Dermis microvascular lymphatic vessel endothelial cell (primary cell): ENCODE measurements around the gene ACTL10. TPM values are rescaled to one million over a fixed set of nuclear protein-coding genes. Genes with fewer than 3 reads are reported as not detected.

Experiments used
- DNase-seq, 2 donors: peaks; one replicate each; pipeline versions ENCODE4 v3.0.0 to v3.0.0-alpha.2; 2010; ENCODE audit warnings: low read depth in 2 of 2
- total RNA-seq: library from RNA; depleted of rRNA; stranded (reverse); fragments of >200 nt; gene quantifications from 2 replicates; pipeline ENCODE4 v1.2.1, GENCODE V29; 2014

ACTL10 gene
- total RNA-seq, 1 donor from 2014 or later, result 1.0 TPM

GRCh38 chr20:33648396-33649004 lies 18.2 kb upstream of the ACTL10 start:
- DNase-seq, result no peak

GRCh38 chr20:33649201-33649681 lies 17.5 kb upstream of the ACTL10 start:
- DNase-seq, result no peak

GRCh38 chr20:33650111-33650752 lies 16.5 kb upstream of the ACTL10 start:
- DNase-seq, result no peak

DNA sequence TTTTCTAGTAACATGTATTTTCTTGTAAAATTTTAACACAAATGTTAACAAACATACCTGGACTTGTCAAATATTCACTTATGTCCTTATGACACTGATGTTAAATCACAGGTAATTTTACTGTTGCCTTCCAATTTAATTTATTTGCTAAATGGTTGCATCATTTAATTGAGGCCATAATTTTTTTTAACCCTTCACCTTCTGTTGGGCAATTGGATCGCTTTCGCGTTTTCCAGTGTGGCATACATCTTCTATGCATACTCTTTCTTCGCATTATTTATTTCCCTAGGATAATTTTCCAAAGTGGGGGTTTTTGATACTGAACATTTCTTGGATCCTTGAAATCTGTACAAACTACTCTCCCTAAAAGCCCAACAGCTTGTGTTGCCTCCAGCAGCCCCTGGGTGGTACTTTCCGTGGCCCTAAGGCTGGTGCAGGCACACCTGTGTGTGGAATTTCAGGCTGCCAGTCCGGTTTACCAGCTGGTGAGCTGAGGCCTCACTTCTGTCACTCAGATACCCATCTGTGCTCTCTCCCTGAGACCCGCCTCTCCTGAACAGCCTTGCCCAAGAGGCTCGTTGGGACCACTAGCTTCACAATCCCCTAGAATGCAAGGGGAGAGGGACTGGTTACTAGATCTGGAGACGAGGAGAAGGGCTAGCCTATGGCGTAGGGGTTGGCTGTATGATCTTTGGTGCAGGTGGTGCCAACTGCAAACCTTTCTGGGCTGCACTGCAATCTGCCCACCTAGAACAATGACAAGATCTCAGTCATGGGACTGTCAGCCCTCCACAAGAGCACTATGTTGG lies 15.8 kb upstream of the ACTL10 start:
- no peak for DNase-seq

DNA sequence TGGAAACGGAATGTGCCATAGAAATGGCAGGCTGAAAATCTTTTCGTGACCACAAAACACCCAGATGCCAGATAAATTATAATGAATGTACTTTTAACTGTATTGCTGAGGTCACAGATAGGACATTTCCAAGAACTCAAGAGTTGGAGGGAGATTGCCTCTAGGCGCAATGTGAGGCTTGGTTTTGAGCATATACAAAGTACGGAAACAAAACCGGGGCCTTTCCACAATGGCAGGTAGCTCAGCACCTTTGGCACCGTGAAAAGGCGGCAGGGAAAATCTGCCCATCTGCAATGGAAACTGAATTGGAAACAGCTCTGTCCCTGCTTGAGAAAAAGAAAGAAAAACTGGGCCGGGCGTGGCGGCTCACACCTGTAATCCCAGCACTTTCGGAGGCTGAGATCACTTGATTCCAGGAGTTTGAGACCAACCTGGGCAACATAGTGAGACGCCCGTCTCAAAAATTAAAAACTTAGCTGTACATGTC lies 15.1 kb upstream of the ACTL10 start:
- DNase-seq, result no peak

DNA sequence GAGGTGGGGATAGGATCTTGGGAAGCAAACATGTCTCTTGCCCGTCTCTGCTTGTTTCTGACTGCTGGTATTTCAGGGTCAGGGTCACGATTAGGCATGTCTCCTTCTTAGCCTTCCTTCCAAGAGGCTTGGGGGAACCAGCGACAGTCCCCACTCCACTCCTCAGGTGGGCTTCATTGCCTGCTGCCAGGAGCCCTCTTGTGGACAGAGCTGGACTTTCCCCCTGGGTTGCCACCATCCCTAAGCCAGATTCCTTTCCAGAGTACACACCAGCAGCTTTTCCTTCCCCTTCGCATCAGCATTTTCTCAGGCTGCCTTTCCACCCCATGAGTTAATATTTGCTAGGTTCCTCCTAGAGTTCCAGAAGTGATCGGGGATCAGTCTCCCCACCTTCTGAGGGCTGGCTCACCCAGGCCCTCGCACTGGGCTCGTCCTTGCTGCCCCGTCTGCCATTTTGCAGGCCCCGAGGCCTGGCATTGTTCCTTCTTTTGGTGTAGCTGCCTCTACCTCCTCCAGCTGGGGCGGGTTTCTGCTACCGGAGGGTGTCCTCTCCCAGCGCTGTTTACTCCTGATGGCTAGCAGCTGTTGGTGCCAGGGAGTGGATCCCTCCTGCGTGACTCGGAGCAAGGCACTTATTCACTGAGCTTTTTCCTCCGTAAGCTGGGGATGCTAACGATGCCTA lies 13.4 kb upstream of the ACTL10 start:
- peak; percentile 42 to 63 for DNase-seq

DNA sequence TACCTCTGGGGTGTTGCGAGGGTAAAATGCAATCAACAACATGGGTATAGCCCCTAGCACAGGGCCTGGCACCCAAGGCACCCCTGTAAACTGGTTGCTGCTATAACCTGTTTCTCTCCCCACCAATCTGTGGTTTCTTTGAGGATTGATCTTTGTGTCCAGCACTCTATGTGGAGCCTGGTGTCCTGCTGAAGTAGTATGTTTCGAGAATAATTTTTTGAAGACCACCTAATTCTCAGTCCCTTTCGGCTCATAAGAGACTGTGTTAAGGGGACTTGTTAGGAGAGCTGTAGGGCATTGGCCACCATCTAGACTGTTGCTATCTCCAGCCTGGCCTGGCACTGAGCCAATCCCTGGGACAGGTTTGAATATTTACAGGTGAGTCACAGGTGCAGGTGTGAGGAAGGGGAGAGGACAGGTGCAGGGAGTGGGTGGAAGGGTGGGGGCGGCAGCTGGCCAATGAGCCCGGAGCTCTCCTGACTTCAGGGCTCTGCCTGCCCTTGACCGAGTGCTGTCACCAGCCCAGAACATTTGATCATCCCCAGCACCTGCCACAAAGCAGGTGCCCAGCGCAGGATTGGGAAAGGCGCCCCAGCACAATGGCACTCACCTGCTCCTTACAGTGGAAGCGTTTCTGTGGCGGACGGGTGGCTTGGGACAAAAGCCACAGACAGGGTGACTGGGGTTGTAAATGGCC lies 12.7 kb upstream of the ACTL10 start:
- DNase-seq, result no peak

- DNase-seq, result no peak
Observed at GRCh38 chr20:33654680-33655161, 12.0 kb upstream of the ACTL10 start.

- DNase-seq, result no peak
Observed at GRCh38 chr20:33655164-33655563, 11.6 kb upstream of the ACTL10 start.

DNA sequence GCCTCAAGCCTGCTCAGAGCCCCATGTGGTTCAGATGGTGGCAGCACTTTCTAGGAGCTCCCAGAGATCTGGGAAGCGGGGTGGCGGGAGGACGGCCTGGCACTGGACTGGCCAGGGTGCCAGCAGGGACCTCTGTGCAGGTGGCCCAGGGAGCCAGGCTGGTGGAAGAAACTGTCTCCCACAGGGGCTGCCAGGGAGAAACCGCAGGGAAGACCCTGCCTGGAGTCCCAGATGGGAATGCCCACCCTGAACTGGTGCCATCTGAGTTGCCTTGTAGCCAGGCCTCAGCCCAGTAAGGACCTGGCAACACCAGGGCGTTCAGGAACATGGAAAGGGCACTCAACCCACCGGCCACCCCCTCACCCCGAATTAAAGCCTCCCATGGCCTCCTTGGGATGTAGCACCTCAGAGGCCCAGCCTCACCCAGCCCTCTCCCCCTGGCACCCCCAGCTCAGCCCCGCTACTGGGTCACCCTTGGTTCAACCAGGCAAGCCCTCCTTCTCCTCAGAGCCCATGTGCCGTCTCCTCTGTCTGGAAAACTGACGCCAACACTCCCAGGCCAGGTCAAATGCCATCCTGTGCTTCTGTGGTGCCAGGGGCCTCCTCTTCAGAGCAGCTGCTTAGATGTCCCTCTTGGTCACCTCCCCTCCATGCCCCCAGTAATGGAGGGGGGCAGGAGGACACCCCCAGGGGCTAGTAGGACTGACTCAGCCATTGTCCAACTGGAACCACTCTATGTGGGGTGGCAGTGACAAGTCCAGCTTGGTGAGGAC lies 10.5 kb upstream of the ACTL10 start:
- DNase-seq, result no peak

DNA sequence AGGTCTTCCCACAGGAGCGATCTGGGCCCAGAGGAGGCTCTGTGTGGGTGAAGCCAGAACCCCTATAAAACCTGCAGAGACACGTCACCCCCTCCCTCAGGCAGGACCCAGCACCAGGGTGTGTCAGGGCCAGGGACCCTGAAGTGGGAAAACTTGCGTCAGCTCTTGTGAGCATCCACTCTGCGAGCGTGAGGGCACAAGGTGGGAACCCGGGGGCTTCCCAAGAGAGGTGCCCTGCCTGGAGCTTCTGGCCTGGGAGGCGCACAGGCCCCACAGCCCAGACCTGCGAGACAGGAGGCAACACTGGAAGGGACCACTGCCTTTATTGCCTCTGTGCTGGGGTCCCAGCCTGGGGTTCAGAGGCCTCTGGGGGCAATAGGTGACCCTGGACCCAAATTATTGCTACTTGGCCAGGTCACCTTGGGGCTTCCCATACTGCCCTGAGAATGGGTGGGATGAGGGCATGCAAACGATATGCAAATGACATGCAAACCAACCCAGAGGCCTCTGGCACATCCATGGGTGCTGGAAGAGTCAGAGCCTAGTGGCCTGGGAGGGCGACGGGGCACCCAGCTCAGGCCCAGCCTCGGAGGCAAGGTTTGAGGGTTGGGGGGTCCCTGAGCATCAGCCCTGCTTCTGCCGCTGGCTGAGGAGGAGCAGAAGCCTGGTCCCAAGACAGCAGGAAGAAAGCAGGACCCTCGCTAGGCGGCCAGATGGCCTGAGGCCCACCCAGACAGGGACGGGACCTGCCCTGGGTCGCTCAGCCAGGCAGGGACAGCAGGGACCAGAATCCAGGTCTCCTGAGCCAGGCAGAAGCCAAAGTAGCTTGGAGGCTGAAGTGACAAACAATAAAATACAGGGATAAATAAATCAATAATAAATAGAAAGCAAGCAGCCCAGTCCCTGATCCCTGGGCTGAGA lies 9.7 kb upstream of the ACTL10 start:
- DNase-seq, result no peak

GRCh38 chr20:33657704-33658095 lies 9.0 kb upstream of the ACTL10 start:
- no peak for DNase-seq

- no peak for DNase-seq
Observed at GRCh38 chr20:33658510-33658909, 8.2 kb upstream of the ACTL10 start.

- DNase-seq, result no peak
Observed at GRCh38 chr20:33658929-33659328, 7.8 kb upstream of the ACTL10 start.

DNA sequence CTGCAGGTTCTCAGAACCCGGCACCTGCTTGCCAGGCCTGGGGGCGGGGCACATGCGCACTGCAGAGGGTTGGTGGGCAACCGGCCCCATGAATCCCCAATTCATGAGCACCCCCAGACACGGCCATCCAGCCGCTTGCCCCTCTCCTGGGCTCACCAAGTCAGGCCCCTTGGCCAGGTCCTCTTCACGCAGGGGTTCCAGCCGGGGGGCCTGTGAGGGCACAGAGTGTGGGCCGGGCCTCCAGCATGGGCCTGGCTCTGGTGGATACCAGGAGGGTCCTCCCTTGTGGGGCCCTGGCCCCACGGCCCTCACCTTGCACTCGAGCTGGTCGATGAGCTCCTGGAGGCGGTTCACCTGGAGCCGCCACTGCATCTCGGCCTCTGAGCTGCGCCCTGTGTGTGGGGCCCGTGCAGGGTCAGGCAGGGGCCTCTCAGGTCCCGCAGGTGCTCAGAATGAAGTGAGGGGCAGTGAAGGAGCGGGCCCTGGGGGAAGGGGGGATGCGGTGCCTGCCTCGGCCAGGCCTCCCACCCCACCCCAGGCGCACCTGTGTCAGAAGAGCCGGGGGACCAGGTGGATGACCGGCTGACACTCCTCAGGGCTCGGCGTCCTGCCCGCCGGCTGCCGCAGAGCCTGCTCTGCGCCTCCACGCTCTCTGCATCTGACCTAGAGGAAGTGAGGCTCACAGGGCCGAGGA lies 7.3 kb upstream of the ACTL10 start:
- no peak for DNase-seq

- DNase-seq, result no peak
Observed at GRCh38 chr20:33660035-33660684, 6.6 kb upstream of the ACTL10 start.

GRCh38 chr20:33660685-33661058 lies 6.1 kb upstream of the ACTL10 start:
- DNase-seq, result no peak

DNA sequence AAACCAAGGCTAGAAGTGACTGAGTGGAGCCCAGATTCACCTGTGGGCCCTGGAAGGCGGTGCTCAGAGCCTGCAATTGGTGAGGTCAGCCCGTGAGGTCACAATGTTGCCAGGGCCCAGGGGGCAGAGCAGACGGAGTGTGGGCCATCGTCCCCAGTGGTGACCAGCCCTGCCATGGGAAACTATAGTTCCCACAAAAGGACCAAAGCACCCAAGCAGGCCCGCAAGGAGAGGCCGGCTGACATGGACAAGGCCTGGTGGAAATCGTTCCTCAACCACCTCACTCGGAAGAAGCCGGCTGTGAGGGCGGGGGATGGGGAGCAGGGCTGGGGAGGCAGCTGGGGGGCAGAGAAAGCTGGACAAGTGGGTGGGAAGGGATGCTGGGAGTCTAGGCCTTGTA lies 4.6 kb upstream of the ACTL10 start, which contains the start of gene C20orf144:
Gene C20orf144 (plus strand): TSS at position 156 of the 400 bp plus-strand sequence. CDS start 19 bp downstream, at position 175.
- DNase-seq, result no peak
